Measurements from ENCODE around the gene DYRK1B. TPM values are rescaled to one million over a fixed set of nuclear protein-coding genes. Genes with fewer than 3 reads are reported as not detected.

DYRK1B gene
- polyA plus RNA-seq, 2 of the 4 experiments (the other 2 are of a cell fraction), result 13.8 to 18.6 TPM

DNA sequence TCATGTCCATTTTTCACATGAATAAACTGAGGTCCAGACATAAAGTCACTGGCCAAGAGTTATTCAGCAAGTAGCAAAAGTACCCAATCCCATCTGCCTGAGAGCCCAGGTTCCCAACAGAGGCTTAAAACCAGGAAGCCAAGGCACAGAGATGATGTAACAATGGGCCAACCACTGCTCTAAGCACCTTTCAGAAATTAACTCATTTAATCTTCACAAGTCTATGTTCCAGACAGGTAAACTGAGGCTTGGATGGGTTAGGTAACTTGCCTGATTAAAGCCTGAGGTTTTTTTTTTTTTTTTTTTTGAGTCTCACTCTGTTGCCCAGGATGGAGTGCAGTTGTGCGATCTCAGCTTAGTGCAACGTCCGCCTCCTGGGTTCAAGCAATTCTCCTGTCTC is 4.0 kb upstream of the DYRK1B start:
- H3K27ac ChIP-seq, result no peak overlapping the region
- ChIA-PET CTCF (interaction anchor here (0.8 to 1.7 kb wide), 5 partner anchors 9 to 133 kb away, joined by 3 to 7 read pairs (median 4); partner anchors contain the start of genes FBL and PSMC4), POLR2A (no interaction called here)
- no peak overlapping the region for H3K4me2 ChIP-seq
- FAIRE-seq, result peak; percentile 18
- H3K4me3 ChIP-seq, result no peak overlapping the region
- DNase-seq (ENCODE audit: low read depth in 1 of 2, low spot score in 1 of 2), result no peak
- WGBS (ENCODE audit: missing lambda C conversion rate), result 98% methylated on average over 3 of the region's 3 CpGs
- H3K9me3 ChIP-seq, result no peaks in the 10 kb centered on the region
- peaks cover 16% of the 10 kb centered on the region for H3K4me1 ChIP-seq
- TF ChIP-seq FOSB (CRISPR knock-in tag; IDR thresholded peaks at IDR 0.05) (no peak), HEYL (CRISPR knock-in tag; IDR thresholded peaks at IDR 0.05) (no peak), PHF8 (IDR thresholded peaks at IDR 0.05; ENCODE audit: borderline replicate concordance, low read depth) (no peak), CHD2 (IDR thresholded peaks at IDR 0.05; ENCODE audit: low read length, partially characterized antibody) (no peak), CEBPB (IDR thresholded peaks at IDR 0.05) (no peak)
- TF ChIP-seq, protein P1, sequence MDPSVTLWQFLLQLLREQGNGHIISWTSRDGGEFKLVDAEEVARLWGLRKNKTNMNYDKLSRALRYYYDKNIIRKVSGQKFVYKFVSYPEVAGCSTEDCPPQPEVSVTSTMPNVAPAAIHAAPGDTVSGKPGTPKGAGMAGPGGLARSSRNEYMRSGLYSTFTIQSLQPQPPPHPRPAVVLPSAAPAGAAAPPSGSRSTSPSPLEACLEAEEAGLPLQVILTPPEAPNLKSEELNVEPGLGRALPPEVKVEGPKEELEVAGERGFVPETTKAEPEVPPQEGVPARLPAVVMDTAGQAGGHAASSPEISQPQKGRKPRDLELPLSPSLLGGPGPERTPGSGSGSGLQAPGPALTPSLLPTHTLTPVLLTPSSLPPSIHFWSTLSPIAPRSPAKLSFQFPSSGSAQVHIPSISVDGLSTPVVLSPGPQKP (IDR thresholded peaks at IDR 0.05; ENCODE audit: low read depth, low read length), result no peak
- TF ChIP-seq, protein P2, sequence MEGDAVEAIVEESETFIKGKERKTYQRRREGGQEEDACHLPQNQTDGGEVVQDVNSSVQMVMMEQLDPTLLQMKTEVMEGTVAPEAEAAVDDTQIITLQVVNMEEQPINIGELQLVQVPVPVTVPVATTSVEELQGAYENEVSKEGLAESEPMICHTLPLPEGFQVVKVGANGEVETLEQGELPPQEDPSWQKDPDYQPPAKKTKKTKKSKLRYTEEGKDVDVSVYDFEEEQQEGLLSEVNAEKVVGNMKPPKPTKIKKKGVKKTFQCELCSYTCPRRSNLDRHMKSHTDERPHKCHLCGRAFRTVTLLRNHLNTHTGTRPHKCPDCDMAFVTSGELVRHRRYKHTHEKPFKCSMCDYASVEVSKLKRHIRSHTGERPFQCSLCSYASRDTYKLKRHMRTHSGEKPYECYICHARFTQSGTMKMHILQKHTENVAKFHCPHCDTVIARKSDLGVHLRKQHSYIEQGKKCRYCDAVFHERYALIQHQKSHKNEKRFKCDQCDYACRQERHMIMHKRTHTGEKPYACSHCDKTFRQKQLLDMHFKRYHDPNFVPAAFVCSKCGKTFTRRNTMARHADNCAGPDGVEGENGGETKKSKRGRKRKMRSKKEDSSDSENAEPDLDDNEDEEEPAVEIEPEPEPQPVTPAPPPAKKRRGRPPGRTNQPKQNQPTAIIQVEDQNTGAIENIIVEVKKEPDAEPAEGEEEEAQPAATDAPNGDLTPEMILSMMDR (IDR thresholded peaks at IDR 0.05), result no peak
- TF ChIP-seq, protein P3, sequence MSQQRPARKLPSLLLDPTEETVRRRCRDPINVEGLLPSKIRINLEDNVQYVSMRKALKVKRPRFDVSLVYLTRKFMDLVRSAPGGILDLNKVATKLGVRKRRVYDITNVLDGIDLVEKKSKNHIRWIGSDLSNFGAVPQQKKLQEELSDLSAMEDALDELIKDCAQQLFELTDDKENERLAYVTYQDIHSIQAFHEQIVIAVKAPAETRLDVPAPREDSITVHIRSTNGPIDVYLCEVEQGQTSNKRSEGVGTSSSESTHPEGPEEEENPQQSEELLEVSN (IDR thresholded peaks at IDR 0.05; ENCODE audit: borderline replicate concordance, low read depth), result no peak
- ATAC-seq, result no peak

DNA sequence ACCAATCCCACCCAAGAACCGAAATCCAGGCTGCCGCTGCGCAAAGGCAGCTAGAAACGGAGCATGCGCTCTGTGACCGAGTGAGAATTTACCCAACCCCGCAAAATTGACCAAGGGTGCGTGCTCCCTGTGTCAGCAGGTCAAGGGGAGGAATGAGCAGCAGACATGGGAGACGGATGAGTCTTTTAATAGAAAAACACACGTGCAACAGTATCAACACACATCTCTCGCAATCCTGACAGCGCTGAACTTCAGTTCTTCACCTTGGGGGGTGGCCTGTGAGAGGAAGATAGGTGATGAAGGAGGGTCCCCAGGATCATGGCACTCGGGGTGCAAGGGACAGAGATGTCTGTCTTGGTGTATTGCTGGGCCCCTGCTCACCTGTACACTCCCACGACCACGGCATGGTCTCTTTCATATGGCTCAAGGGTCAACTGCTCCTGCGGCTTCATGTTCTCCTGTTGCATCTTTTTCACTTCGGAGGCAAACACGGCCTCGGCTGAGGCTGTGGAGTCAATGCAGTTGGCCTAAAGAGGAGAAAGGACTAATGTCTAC is 402 bp upstream of the DYRK1B start:
- no peaks in the 10 kb centered on the region for H3K9me3 ChIP-seq
- H3K4me1 ChIP-seq, result peaks cover 17% of the 10 kb centered on the region
- peak overlapping the region; percentile 73; the same call in 1 of the 3 replicates for H3K4me3 ChIP-seq
- WGBS (ENCODE audit: missing lambda C conversion rate), result 46% methylated on average over 19 of the region's 19 CpGs
- DNase-seq (ENCODE audit: low read depth in 1 of 2, low spot score in 1 of 2) (no peak), ATAC-seq (no peak; a peak in 1 of 6 replicates), FAIRE-seq (no peak)
- peak overlapping the region; percentile 56 for H3K4me2 ChIP-seq
- POLR2A ChIA-PET, result interaction anchor here (0.6 to 1.7 kb wide), 27 partner anchors 11 to 1902 kb away, joined by 3 to 97 read pairs (median 4); partner anchors contain the start of genes FBL, PSMC4, RPS16 and SUPT5H
- TF ChIP-seq KDM5A (IDR thresholded peaks at IDR 0.05) (no peak), MAFK (IDR thresholded peaks at IDR 0.05; ENCODE audit: partially characterized antibody) (peak; percentile 40), ZFP36 (IDR thresholded peaks at IDR 0.05; ENCODE audit: borderline replicate concordance, partially characterized antibody) (peak; percentile 1)
- TF ChIP-seq, protein P4, sequence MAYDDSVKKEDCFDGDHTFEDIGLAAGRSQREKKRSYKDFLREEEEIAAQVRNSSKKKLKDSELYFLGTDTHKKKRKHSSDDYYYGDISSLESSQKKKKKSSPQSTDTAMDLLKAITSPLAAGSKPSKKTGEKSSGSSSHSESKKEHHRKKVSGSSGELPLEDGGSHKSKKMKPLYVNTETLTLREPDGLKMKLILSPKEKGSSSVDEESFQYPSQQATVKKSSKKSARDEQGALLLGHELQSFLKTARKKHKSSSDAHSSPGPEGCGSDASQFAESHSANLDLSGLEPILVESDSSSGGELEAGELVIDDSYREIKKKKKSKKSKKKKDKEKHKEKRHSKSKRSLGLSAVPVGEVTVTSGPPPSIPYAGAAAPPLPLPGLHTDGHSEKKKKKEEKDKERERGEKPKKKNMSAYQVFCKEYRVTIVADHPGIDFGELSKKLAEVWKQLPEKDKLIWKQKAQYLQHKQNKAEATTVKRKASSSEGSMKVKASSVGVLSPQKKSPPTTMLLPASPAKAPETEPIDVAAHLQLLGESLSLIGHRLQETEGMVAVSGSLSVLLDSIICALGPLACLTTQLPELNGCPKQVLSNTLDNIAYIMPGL (CRISPR knock-in tag; IDR thresholded peaks at IDR 0.05; ENCODE audit: borderline replicate concordance), result no peak
- CTCF ChIA-PET, result interaction anchor here (1.2 to 2.1 kb wide), 5 partner anchors 10 to 136 kb away, joined by 4 to 42 read pairs (median 13); partner anchors contain the start of genes FBL and PSMC4
- peak overlapping the region; percentile 29 to 87; a peak in 4 of 6 replicates for H3K27ac ChIP-seq

DNA sequence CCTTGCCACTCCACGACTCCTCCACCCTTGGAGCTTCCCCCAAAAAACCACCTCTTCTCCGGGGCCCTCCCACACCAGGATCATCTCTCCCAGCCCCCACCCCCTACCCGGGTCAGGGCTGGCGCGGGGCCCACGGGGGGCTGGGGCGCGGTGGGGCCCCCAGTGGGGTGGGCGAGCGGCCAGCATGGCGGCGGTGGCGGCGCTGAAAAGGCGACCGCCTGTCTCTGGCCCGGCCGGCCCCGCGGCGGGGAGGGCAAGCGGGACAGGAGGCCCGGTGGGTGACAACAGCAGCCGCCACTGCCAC is 850 bp downstream of the DYRK1B start:
- Histone ChIP-seq H3K27ac (peak overlapping the region; percentile 81 to 87), H3K4me3 (peak overlapping the region; percentile 73), H3K4me1 (peaks cover 17% of the 10 kb centered on the region), H3K9me3 (no peaks in the 10 kb centered on the region), H3K4me2 (peak overlapping the region; percentile 88)
- 15% methylated on average over 9 of the region's 24 CpGs for WGBS (ENCODE audit: missing lambda C conversion rate)
- POLR2A ChIA-PET, result interaction anchor here (0.5 to 1.7 kb wide), 14 partner anchors 9 to 738 kb away, joined by 3 to 97 read pairs (median 5); partner anchors contain the start of genes C19orf47, FBL, PLD3 and PSMC4
- ATAC-seq (peak in 1 of 2 experiments; percentile 8; a peak in 2 of 6 replicates), DNase-seq (ENCODE audit: low read depth in 1 of 2, low spot score in 1 of 2) (no peak), FAIRE-seq (no peak)
- CTCF ChIA-PET, result interaction anchor here (0.9 to 2.1 kb wide), 7 partner anchors 10 to 137 kb away, joined by 3 to 42 read pairs (median 7); partner anchors contain the start of genes FBL and PSMC4
- TF ChIP-seq, protein P5, sequence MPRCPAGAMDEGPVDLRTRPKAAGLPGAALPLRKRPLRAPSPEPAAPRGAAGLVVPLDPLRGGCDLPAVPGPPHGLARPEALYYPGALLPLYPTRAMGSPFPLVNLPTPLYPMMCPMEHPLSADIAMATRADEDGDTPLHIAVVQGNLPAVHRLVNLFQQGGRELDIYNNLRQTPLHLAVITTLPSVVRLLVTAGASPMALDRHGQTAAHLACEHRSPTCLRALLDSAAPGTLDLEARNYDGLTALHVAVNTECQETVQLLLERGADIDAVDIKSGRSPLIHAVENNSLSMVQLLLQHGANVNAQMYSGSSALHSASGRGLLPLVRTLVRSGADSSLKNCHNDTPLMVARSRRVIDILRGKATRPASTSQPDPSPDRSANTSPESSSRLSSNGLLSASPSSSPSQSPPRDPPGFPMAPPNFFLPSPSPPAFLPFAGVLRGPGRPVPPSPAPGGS (IDR thresholded peaks at IDR 0.05), result no peak; the same call in 2 of the 3 replicates
- TF ChIP-seq CHD2 (IDR thresholded peaks at IDR 0.05; ENCODE audit: low read length, partially characterized antibody) (no peak), KDM1A (IDR thresholded peaks at IDR 0.05; ENCODE audit: low read depth) (no peak), ZFP36 (IDR thresholded peaks at IDR 0.05; ENCODE audit: borderline replicate concordance, partially characterized antibody) (no peak), RARB (CRISPR knock-in tag; IDR thresholded peaks at IDR 0.05) (no peak), FOSB (CRISPR knock-in tag; IDR thresholded peaks at IDR 0.05) (no peak), CEBPB (IDR thresholded peaks at IDR 0.05) (no peak), NFE2L2 (conservative IDR thresholded peaks at IDR 0.05; ENCODE audit: low read length) (no peak)
- TF ChIP-seq, protein P6, sequence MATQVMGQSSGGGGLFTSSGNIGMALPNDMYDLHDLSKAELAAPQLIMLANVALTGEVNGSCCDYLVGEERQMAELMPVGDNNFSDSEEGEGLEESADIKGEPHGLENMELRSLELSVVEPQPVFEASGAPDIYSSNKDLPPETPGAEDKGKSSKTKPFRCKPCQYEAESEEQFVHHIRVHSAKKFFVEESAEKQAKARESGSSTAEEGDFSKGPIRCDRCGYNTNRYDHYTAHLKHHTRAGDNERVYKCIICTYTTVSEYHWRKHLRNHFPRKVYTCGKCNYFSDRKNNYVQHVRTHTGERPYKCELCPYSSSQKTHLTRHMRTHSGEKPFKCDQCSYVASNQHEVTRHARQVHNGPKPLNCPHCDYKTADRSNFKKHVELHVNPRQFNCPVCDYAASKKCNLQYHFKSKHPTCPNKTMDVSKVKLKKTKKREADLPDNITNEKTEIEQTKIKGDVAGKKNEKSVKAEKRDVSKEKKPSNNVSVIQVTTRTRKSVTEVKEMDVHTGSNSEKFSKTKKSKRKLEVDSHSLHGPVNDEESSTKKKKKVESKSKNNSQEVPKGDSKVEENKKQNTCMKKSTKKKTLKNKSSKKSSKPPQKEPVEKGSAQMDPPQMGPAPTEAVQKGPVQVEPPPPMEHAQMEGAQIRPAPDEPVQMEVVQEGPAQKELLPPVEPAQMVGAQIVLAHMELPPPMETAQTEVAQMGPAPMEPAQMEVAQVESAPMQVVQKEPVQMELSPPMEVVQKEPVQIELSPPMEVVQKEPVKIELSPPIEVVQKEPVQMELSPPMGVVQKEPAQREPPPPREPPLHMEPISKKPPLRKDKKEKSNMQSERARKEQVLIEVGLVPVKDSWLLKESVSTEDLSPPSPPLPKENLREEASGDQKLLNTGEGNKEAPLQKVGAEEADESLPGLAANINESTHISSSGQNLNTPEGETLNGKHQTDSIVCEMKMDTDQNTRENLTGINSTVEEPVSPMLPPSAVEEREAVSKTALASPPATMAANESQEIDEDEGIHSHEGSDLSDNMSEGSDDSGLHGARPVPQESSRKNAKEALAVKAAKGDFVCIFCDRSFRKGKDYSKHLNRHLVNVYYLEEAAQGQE (IDR thresholded peaks at IDR 0.05), result no peak
- TF ChIP-seq, protein P3 (IDR thresholded peaks at IDR 0.05; ENCODE audit: borderline replicate concordance, low read depth), result no peak
- TF ChIP-seq, protein P7, sequence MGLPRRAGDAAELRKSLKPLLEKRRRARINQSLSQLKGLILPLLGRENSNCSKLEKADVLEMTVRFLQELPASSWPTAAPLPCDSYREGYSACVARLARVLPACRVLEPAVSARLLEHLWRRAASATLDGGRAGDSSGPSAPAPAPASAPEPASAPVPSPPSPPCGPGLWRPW (IDR thresholded peaks at IDR 0.05), result no peak
